Coronary artery (tissue), 2 donors: ENCODE data around the gene DOK6.

Experiments
- DNase-seq: peaks from one replicate; pipeline ENCODE4 v3.0.0-alpha.2; 2017; ENCODE audit warnings: low spot score
- H3K27ac ChIP-seq, 2 donors: fragments of 200-600 bp; sonication (generic); one replicate each; pipeline ENCODE4 v1.5.1; 2016 to 2019
- H3K4me3 ChIP-seq: fragments of 200-600 bp; sonication (generic); 2 replicates; pipeline ENCODE4 v1.5.1; 2016; ENCODE audit warnings: mild to moderate bottlenecking, moderate library complexity
- CTCF ChIP-seq: fragments of 200-600 bp; sonication (generic); IDR thresholded peaks from one replicate; pipeline ENCODE4 v1.5.1; 2019; ENCODE audit warnings: antibody characterized with exemption

The DOK6 gene

GRCh38 chr18:69597561-69597960 lies 196.9 kb downstream of the DOK6 start:
- H3K27ac ChIP-seq, result no peak overlapping the region
- TF ChIP-seq CTCF, result no peak
- no peak for DNase-seq
- no peak overlapping the region for H3K4me3 ChIP-seq

DNA sequence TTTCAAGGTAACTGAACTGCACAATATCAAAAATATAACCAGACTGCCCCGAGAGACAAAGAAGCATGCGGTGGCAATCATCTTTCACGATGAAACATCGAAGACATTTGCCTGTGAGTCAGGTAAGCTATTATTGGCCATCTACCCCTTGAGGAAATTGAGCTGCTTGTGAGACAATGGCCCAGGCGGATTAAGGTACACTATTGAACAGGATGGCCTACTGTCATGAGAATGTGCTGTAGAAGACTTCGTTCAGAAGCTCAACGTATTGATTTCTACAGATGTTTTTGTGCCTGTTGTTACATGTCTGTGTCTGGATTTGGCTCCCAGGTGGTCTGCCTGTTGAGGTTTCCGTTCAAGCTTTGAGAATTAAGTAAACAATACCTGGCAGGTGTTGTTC lies 198.7 kb downstream of the DOK6 start:
- Histone ChIP-seq H3K4me3 (no peak overlapping the region), H3K27ac (no peak overlapping the region)
- TF ChIP-seq CTCF, result no peak
- no peak for DNase-seq

- DNase-seq, result no peak
- Histone ChIP-seq H3K4me3 (no peak overlapping the region), H3K27ac (no peak overlapping the region)
- no peak for TF ChIP-seq CTCF
Measured at GRCh38 chr18:69612242-69612641, 211.6 kb downstream of the DOK6 start.

GRCh38 chr18:69616114-69616513 lies 215.4 kb downstream of the DOK6 start:
- no peak overlapping the region for H3K4me3 ChIP-seq
- H3K27ac ChIP-seq, result no peak overlapping the region
- TF ChIP-seq CTCF, result no peak
- no peak for DNase-seq

GRCh38 chr18:69617408-69617807 lies 216.7 kb downstream of the DOK6 start:
- no peak for TF ChIP-seq CTCF
- no peak for DNase-seq
- Histone ChIP-seq H3K4me3 (no peak overlapping the region), H3K27ac (no peak overlapping the region)

- no peak overlapping the region for H3K4me3 ChIP-seq
- DNase-seq, result no peak
- H3K27ac ChIP-seq, result no peak overlapping the region
- TF ChIP-seq CTCF, result no peak
Measured at GRCh38 chr18:69617888-69618287, 217.2 kb downstream of the DOK6 start.

- TF ChIP-seq CTCF, result no peak
- DNase-seq, result no peak
- Histone ChIP-seq H3K27ac (no peak overlapping the region), H3K4me3 (no peak overlapping the region)
Measured at GRCh38 chr18:69622184-69622583, 221.5 kb downstream of the DOK6 start.
